Measurements from ENCODE around the gene CPED1.

The CPED1 gene

DNA sequence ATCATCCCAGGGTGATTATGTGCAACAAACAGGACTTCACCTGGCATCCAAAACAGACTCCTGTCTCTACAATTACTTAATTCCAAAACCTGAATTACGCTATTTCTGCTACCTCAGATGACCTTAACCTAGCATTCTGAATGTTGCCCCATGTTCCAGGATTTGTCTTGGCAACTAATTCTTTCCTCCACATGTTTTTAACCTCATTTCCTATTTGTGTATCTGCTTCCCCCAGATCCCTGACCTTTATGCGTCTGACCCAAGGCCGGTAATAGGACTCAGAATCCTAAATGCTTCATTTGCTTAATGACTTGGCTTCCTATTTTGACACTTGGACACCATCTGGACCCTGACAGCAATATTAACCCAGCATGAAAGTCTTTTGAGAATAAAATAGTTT lies 46.7 kb upstream of the CPED1 start:
- H3K4me2 ChIP-seq (ENCODE audit: low read depth, low read length) = no peak overlapping the region
- H3K4me3 ChIP-seq (ENCODE audit: low read length) = no peak overlapping the region
- H2AFZ ChIP-seq (ENCODE audit: low read length) = no peak overlapping the region
- no peaks in the 10 kb centered on the region for H3K79me2 ChIP-seq (ENCODE audit: low read length)
- no peaks in the 10 kb centered on the region for H3K4me1 ChIP-seq (ENCODE audit: low read length)
- TF ChIP-seq CTCF (IDR thresholded peaks at IDR 0.05; ENCODE audit: low read length) (no peak), EZH2phosphoT487 (IDR thresholded peaks at IDR 0.05; ENCODE audit: low read length) (no peak), EZH2 (optimal IDR thresholded peaks at IDR 0.05; ENCODE audit: low read depth, low read length) (no peak)
- H3K27me3 ChIP-seq (replicated peaks; ENCODE audit: insufficient read depth, low read length) = no peaks in the 10 kb centered on the region
- no peak overlapping the region for H3K9ac ChIP-seq (ENCODE audit: low read length)
- no peaks in the 10 kb centered on the region for H4K20me1 ChIP-seq (ENCODE audit: insufficient read depth, low read length)
- H3K9me2 ChIP-seq (replicated peaks; ENCODE audit: insufficient read depth, low read length) = no peaks in the 10 kb centered on the region
- no peak for DNase-seq
- H3K9me3 ChIP-seq (replicated peaks; ENCODE audit: insufficient read depth, low read length) = no peaks in the 10 kb centered on the region
- no peak overlapping the region for H3K27ac ChIP-seq (ENCODE audit: low read length)
- no peaks in the 10 kb centered on the region for H3F3A ChIP-seq (ENCODE audit: insufficient read depth, low read length)
- H3K36me3 ChIP-seq (replicated peaks; ENCODE audit: insufficient read depth, low read length) = no peaks in the 10 kb centered on the region

DNA sequence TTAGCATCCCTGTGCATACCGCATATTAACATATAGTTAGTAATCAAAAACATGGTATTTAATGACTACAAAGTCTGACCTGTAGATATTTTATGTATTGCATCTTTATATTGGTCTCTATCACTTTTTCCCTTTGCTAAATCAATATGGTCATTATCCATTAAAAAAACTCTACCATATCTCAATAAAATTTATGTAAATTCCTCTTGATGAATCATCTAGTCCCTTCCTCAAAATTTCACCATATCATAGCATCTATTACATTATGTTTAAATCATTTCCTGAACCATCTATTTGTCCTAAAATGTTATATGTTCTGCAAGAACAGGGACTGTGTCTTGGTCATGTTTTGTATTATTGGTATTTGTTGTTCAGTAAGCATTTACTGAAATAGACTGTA lies 45.6 kb upstream of the CPED1 start:
- Histone ChIP-seq H3K9me3 (replicated peaks; ENCODE audit: insufficient read depth, low read length) (no peaks in the 10 kb centered on the region), H3K27me3 (replicated peaks; ENCODE audit: insufficient read depth, low read length) (no peaks in the 10 kb centered on the region), H3K4me1 (ENCODE audit: low read length) (no peaks in the 10 kb centered on the region), H3K36me3 (replicated peaks; ENCODE audit: insufficient read depth, low read length) (no peaks in the 10 kb centered on the region), H3K4me3 (ENCODE audit: low read length) (no peak overlapping the region), H2AFZ (ENCODE audit: low read length) (no peak overlapping the region), H3K9ac (ENCODE audit: low read length) (no peak overlapping the region), H4K20me1 (ENCODE audit: insufficient read depth, low read length) (no peaks in the 10 kb centered on the region), H3K9me2 (replicated peaks; ENCODE audit: insufficient read depth, low read length) (no peaks in the 10 kb centered on the region), H3F3A (ENCODE audit: insufficient read depth, low read length) (no peaks in the 10 kb centered on the region), H3K27ac (ENCODE audit: low read length) (no peak overlapping the region), H3K4me2 (ENCODE audit: low read depth, low read length) (no peak overlapping the region), H3K79me2 (ENCODE audit: low read length) (no peaks in the 10 kb centered on the region)
- TF ChIP-seq EZH2 (optimal IDR thresholded peaks at IDR 0.05; ENCODE audit: low read depth, low read length) (no peak), EZH2phosphoT487 (IDR thresholded peaks at IDR 0.05; ENCODE audit: low read length) (no peak), CTCF (IDR thresholded peaks at IDR 0.05; ENCODE audit: low read length) (no peak)
- DNase-seq = no peak

GRCh38 chr7:120944826-120945562 lies 43.5 kb upstream of the CPED1 start:
- no peak overlapping the region for H3K4me3 ChIP-seq (ENCODE audit: low read length)
- no peak for DNase-seq
- no peaks in the 10 kb centered on the region for H3F3A ChIP-seq (ENCODE audit: insufficient read depth, low read length)
- no peaks in the 10 kb centered on the region for H3K79me2 ChIP-seq (ENCODE audit: low read length)
- no peak overlapping the region for H3K4me2 ChIP-seq (ENCODE audit: low read depth, low read length)
- H3K9me3 ChIP-seq (replicated peaks; ENCODE audit: insufficient read depth, low read length) = no peaks in the 10 kb centered on the region
- H3K9ac ChIP-seq (ENCODE audit: low read length) = no peak overlapping the region
- H4K20me1 ChIP-seq (ENCODE audit: insufficient read depth, low read length) = no peaks in the 10 kb centered on the region
- no peaks in the 10 kb centered on the region for H3K27me3 ChIP-seq (replicated peaks; ENCODE audit: insufficient read depth, low read length)
- no peak overlapping the region for H2AFZ ChIP-seq (ENCODE audit: low read length)
- H3K9me2 ChIP-seq (replicated peaks; ENCODE audit: insufficient read depth, low read length) = no peaks in the 10 kb centered on the region
- H3K36me3 ChIP-seq (replicated peaks; ENCODE audit: insufficient read depth, low read length) = no peaks in the 10 kb centered on the region
- no peaks in the 10 kb centered on the region for H3K4me1 ChIP-seq (ENCODE audit: low read length)
- no peak overlapping the region for H3K27ac ChIP-seq (ENCODE audit: low read length)
- no peak for TF ChIP-seq EZH2phosphoT487 (IDR thresholded peaks at IDR 0.05; ENCODE audit: low read length)
- TF ChIP-seq CTCF (IDR thresholded peaks at IDR 0.05; ENCODE audit: low read length) = no peak
- no peak for TF ChIP-seq EZH2 (optimal IDR thresholded peaks at IDR 0.05; ENCODE audit: low read depth, low read length)
